ENCODE results near the gene SIX2.

The SIX2 gene

GRCh38 chr2:45024097-45024496 is 14.8 kb upstream of the SIX2 start:
- no peak for TF ChIP-seq CTCF (IDR thresholded peaks at IDR 0.05; ENCODE audit: insufficient read depth, low read depth, low read length, missing control alignments)

GRCh38 chr2:45020439-45020838 is 11.2 kb upstream of the SIX2 start:
- DNase-seq (ENCODE audit: low read depth) = no peak
- TF ChIP-seq CTCF (IDR thresholded peaks at IDR 0.05; ENCODE audit: insufficient read depth, low read depth, low read length, missing control alignments) = no peak
- no peak overlapping the region for H3K4me3 ChIP-seq (ENCODE audit: low read depth, low read length)

More at GRCh38 chr2:45024097-45024496, 14.8 kb upstream of the SIX2 start:
- no peak overlapping the region for H3K4me3 ChIP-seq (ENCODE audit: low read depth, low read length)
- no peak for DNase-seq (ENCODE audit: low read depth)

GRCh38 chr2:45018023-45018422 is 8.8 kb upstream of the SIX2 start:
- no peak for TF ChIP-seq CTCF (IDR thresholded peaks at IDR 0.05; ENCODE audit: insufficient read depth, low read depth, low read length, missing control alignments)
- DNase-seq (ENCODE audit: low read depth) = no peak
- no peak overlapping the region for H3K4me3 ChIP-seq (ENCODE audit: low read depth, low read length)

GRCh38 chr2:45014831-45015230 is 5.6 kb upstream of the SIX2 start:
- TF ChIP-seq CTCF (IDR thresholded peaks at IDR 0.05; ENCODE audit: insufficient read depth, low read depth, low read length, missing control alignments) = no peak
- H3K4me3 ChIP-seq (ENCODE audit: low read depth, low read length) = no peak overlapping the region
- DNase-seq (ENCODE audit: low read depth) = no peak

- H3K4me3 ChIP-seq (ENCODE audit: low read depth, low read length) = no peak overlapping the region
- DNase-seq (ENCODE audit: low read depth) = no peak
- TF ChIP-seq CTCF (IDR thresholded peaks at IDR 0.05; ENCODE audit: insufficient read depth, low read depth, low read length, missing control alignments) = peak; percentile 31
Observed at GRCh38 chr2:45014016-45014702, 4.9 kb upstream of the SIX2 start.

GRCh38 chr2:45013229-45014015 is 4.2 kb upstream of the SIX2 start:
- DNase-seq (ENCODE audit: low read depth) = no peak
- no peak overlapping the region for H3K4me3 ChIP-seq (ENCODE audit: low read depth, low read length)
- TF ChIP-seq CTCF (IDR thresholded peaks at IDR 0.05; ENCODE audit: insufficient read depth, low read depth, low read length, missing control alignments) = no peak

All from GM12865 (cell line).